Spleen (tissue), 7 donors: Measurements from ENCODE around the gene PRKCA.

Source experiments
- CTCF ChIP-seq, 11 experiments: fragments of 200-600 bp in 7 of 11; fragments of 450-650 bp in 4 of 11; sonication (generic) in 4 of 11; IDR thresholded peaks in 8 of 11; conservative IDR thresholded peaks in 3 of 11; 1 replicate in 7 of 11; 2 replicates in 4 of 11; pipeline versions ENCODE4 v1.4.0 to v1.8.0; 2016 to 2021; ENCODE audit warnings: antibody characterized with exemption in 11 of 11, inconsistent platforms in 4 of 11, mild to moderate bottlenecking in 1 of 11
- POLR2A ChIP-seq, 3 donors: fragments of 450-650 bp; IDR thresholded peaks; one replicate each; pipeline ENCODE4 v1.5.1; 2017; ENCODE audit warnings: antibody characterized with exemption in 3 of 3, mild to moderate bottlenecking in 1 of 3
- donor health status: DM: no; HTN: no; CAD: no; lungs with moderate emphysema.
- donor health status: DM: no; HTN: no; CAD: no.
- donor health status: DM: no; HTN: no; CAD: no.

DNA sequence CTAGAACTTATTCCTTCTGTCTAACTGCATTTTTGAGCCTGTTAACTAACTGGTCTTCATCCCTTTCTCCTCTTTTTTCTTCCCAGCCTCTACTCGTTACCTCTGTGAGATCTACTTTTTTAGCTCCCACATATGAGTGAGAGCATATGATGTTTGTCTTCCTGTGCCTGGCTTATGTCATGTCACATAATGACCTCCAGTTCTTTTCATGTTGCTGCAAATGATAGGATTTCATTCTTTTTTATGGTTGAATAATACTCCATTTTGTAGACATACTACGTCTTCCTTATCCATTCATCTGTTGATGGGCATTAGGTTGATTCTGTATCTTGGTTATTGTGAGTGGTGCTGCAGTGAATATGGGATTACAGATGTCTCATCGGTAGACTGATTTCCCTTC is 184.7 kb downstream of the PRKCA start:
- TF ChIP-seq CTCF (IDR thresholded peaks at IDR 0.05 in 8 of 11, conservative IDR thresholded peaks at IDR 0.05 in 3 of 11) (no peak), POLR2A (IDR thresholded peaks at IDR 0.05) (no peak)
